ENCODE measurements around the gene TTYH1. TPM values are rescaled to one million over a fixed set of nuclear protein-coding genes. Genes with fewer than 3 reads are reported as not detected.

TTYH1 gene
- total and polyA plus RNA-seq, 9 of the 15 experiments (the other 6 are each of a cell fraction or from before 2014, with no cell fraction given): 0.08 TPM; not detected in 8

- TF ChIP-seq HDAC3 (IDR thresholded peaks at IDR 0.05; ENCODE audit: borderline replicate concordance, partially characterized antibody) (no peak), FUS (optimal IDR thresholded peaks at IDR 0.05; ENCODE audit: low read depth, low read length) (no peak), ZNF764 (CRISPR knock-in tag; IDR thresholded peaks at IDR 0.05; ENCODE audit: low read depth) (no peak), ZFPM2 (CRISPR knock-in tag; IDR thresholded peaks at IDR 0.05) (no peak), PHF20 (IDR thresholded peaks at IDR 0.05; ENCODE audit: partially characterized antibody) (no peak), ESRRA (IDR thresholded peaks at IDR 0.05; ENCODE audit: borderline replicate concordance, low read depth) (no peak), KLF6 (CRISPR knock-in tag; IDR thresholded peaks at IDR 0.05; ENCODE audit: borderline replicate concordance) (no peak), FOXK2 (conservative IDR thresholded peaks at IDR 0.05 in 1 of 2, IDR thresholded peaks at IDR 0.05 in 1 of 2; ENCODE audit: low read depth in 2 of 2) (peak in 1 of 2 experiments; percentile 74), ESRRB (CRISPR knock-in tag; IDR thresholded peaks at IDR 0.05; ENCODE audit: borderline replicate concordance) (no peak), ATF7 (IDR thresholded peaks at IDR 0.05) (0 out of 2 replicates have a peak, but pooled peaks have one; percentile 38), USF1 (CRISPR knock-in tag; IDR thresholded peaks at IDR 0.05) (no peak), KDM5B (IDR thresholded peaks at IDR 0.05; ENCODE audit: insufficient replicate concordance, low read depth, low read length) (no peak), HEY1 (CRISPR knock-in tag; IDR thresholded peaks at IDR 0.05; ENCODE audit: borderline replicate concordance) (no peak), TBP (optimal IDR thresholded peaks at IDR 0.05; ENCODE audit: low read depth, low read length) (no peak), RBFOX2 (IDR thresholded peaks at IDR 0.05; ENCODE audit: low read depth, low read length) (no peak), ZBTB9 (CRISPR knock-in tag; IDR thresholded peaks at IDR 0.05) (0 out of 2 replicates have a peak, but pooled peaks have one; percentile 63), CBFB (CRISPR knock-in tag; IDR thresholded peaks at IDR 0.05) (no peak), SP2 (IDR thresholded peaks at IDR 0.05; ENCODE audit: extremely low read depth, low read depth, low read length, poor library complexity, severe bottlenecking) (no peak), KLF10 (CRISPR knock-in tag; IDR thresholded peaks at IDR 0.05) (no peak), MAFK (IDR thresholded peaks at IDR 0.05; ENCODE audit: low read length) (no peak), LCOR (CRISPR knock-in tag; IDR thresholded peaks at IDR 0.05) (0 out of 2 replicates have a peak, but pooled peaks have one; percentile 10), USF2 (CRISPR knock-in tag; IDR thresholded peaks at IDR 0.05) (no peak), IRF1 (CRISPR knock-in tag; IDR thresholded peaks at IDR 0.05; ENCODE audit: borderline replicate concordance) (no peak), CBX8 (IDR thresholded peaks at IDR 0.05; ENCODE audit: borderline replicate concordance, extremely low read depth, low read depth, low read length, poor library complexity, severe bottlenecking) (no peak), ILF3 (IDR thresholded peaks at IDR 0.05; ENCODE audit: borderline replicate concordance) (no peak), MCM5 (IDR thresholded peaks at IDR 0.05; ENCODE audit: low read depth) (no peak)
Observed at GRCh38 chr19:54464044-54464629, 48.9 kb downstream of the TTYH1 start (continued).

Measured in K562 (cell line).